ENCODE results near the gene YIPF3. TPM values are rescaled to one million over a fixed set of nuclear protein-coding genes. Genes with fewer than 3 reads are reported as not detected.

The YIPF3 gene
- total RNA-seq, 4 donors from 2014 or later: 82.6 to 119 (median 89.0) TPM

GRCh38 chr6:43495409-43495941, 21.3 kb downstream of the YIPF3 start:
- no peak for DNase-seq (ENCODE audit: low spot score in 2 of 2)
- no peak overlapping the region for H3K4me3 ChIP-seq (ENCODE audit: low read depth, poor library complexity, severe bottlenecking)
- no peak for TF ChIP-seq CTCF (IDR thresholded peaks at IDR 0.05)
- TF ChIP-seq POLR2A (IDR thresholded peaks at IDR 0.05): no peak
- 34 to 52% methylated on average over 4 of the region's 4 CpGs for WGBS, 2 donors
- intact Hi-C loops (cut with DNase I; ENCODE audit: low total_unique reads): no loop called here

GRCh38 chr6:43494766-43495165, 22.0 kb downstream of the YIPF3 start:
- 89 to 90% methylated on average over 4 of the region's 4 CpGs for WGBS, 2 donors
- no peak for TF ChIP-seq CTCF (IDR thresholded peaks at IDR 0.05)
- TF ChIP-seq POLR2A (IDR thresholded peaks at IDR 0.05): no peak
- no peak for DNase-seq (ENCODE audit: low spot score in 2 of 2)
- intact Hi-C loops (cut with DNase I; ENCODE audit: low total_unique reads): no loop called here
- no peak overlapping the region for H3K4me3 ChIP-seq (ENCODE audit: low read depth, poor library complexity, severe bottlenecking)

GRCh38 chr6:43494321-43494720, 22.4 kb downstream of the YIPF3 start:
- no peak for TF ChIP-seq CTCF (IDR thresholded peaks at IDR 0.05)
- TF ChIP-seq POLR2A (IDR thresholded peaks at IDR 0.05): no peak
- intact Hi-C loops (cut with DNase I; ENCODE audit: low total_unique reads): no loop called here
- no peak for DNase-seq (ENCODE audit: low spot score in 2 of 2)
- 68 to 80% methylated on average over 6 of the region's 6 CpGs for WGBS, 2 donors
- H3K4me3 ChIP-seq (ENCODE audit: low read depth, poor library complexity, severe bottlenecking): no peak overlapping the region

- intact Hi-C loops (cut with DNase I; ENCODE audit: low total_unique reads): no loop called here
- no peak overlapping the region for H3K4me3 ChIP-seq (ENCODE audit: low read depth, poor library complexity, severe bottlenecking)
- TF ChIP-seq CTCF (IDR thresholded peaks at IDR 0.05) (no peak), POLR2A (IDR thresholded peaks at IDR 0.05) (no peak)
- WGBS, 2 donors: 48 to 59% methylated on average over 7 of the region's 7 CpGs
- no peak for DNase-seq (ENCODE audit: low spot score in 2 of 2)
Observed at GRCh38 chr6:43493833-43494232, 22.9 kb downstream of the YIPF3 start.

GRCh38 chr6:43493230-43493629, 23.5 kb downstream of the YIPF3 start:
- intact Hi-C loops (cut with DNase I; ENCODE audit: low total_unique reads): no loop called here
- WGBS, 2 donors: 67 to 69% methylated on average over 2 of the region's 2 CpGs
- no peak overlapping the region for H3K4me3 ChIP-seq (ENCODE audit: low read depth, poor library complexity, severe bottlenecking)
- DNase-seq (ENCODE audit: low spot score in 2 of 2): no peak
- TF ChIP-seq POLR2A (IDR thresholded peaks at IDR 0.05) (no peak), CTCF (IDR thresholded peaks at IDR 0.05) (no peak)

GRCh38 chr6:43492673-43493072, 24.1 kb downstream of the YIPF3 start:
- DNase-seq (ENCODE audit: low spot score in 2 of 2): no peak
- TF ChIP-seq POLR2A (IDR thresholded peaks at IDR 0.05): no peak
- TF ChIP-seq CTCF (IDR thresholded peaks at IDR 0.05): no peak
- no peak overlapping the region for H3K4me3 ChIP-seq (ENCODE audit: low read depth, poor library complexity, severe bottlenecking)
- intact Hi-C loops (cut with DNase I; ENCODE audit: low total_unique reads): no loop called here
- 50 to 53% methylated on average over 2 to 3 of the region's 3 CpGs for WGBS, 2 donors
